HepG2 (cell line): Measurements from ENCODE around the gene PPP1R3F. TPM values are rescaled to one million over a fixed set of nuclear protein-coding genes. Genes with fewer than 3 reads are reported as not detected.
A peak's percentile ranks its signal among the peaks of the same experiment; 100 is the strongest.

Experiments used
- ATF4 ChIP-seq, 2 experiments: fragments of 450-650 bp in 1 of 2; sonication (generic) in 1 of 2; formaldehyde crosslinking; IDR thresholded peaks; 2 replicates each; pipeline versions ENCODE4 v1.5.0 to v1.8.0; 2020 to 2022; ENCODE audit warnings: mild to moderate bottlenecking in 1 of 2, missing genetic modification reagents in 1 of 2
- BRF2 ChIP-seq: sonication (generic); formaldehyde crosslinking; IDR thresholded peaks from 2 replicates; pipeline ENCODE4 v1.8.1; 2022; ENCODE audit warnings: mild to moderate bottlenecking, missing genetic modification reagents
- CSRNP1 ChIP-seq: sonication (generic); formaldehyde crosslinking; IDR thresholded peaks from 2 replicates; pipeline ENCODE4 v1.8.1; 2023; ENCODE audit warnings: mild to moderate bottlenecking, missing genetic modification reagents
- GMEB1 ChIP-seq: sonication (generic); formaldehyde crosslinking; IDR thresholded peaks from 2 replicates; pipeline ENCODE4 v1.5.1; 2020; ENCODE audit warnings: missing genetic modification reagents, mild to moderate bottlenecking, borderline replicate concordance
- IRX3 ChIP-seq: sonication (generic); formaldehyde crosslinking; IDR thresholded peaks from 2 replicates; pipeline ENCODE4 v1.8.1; 2023; ENCODE audit warnings: mild to moderate bottlenecking, low read depth, missing genetic modification reagents, borderline replicate concordance
- NFIC ChIP-seq: IDR thresholded peaks from 2 replicates; pipeline ENCODE4 v1.6.1; 2012; ENCODE audit warnings: mild to moderate bottlenecking, low read length, inconsistent platforms
- SALL1 ChIP-seq: sonication (generic); formaldehyde crosslinking; IDR thresholded peaks from 2 replicates; pipeline ENCODE4 v1.8.0; 2022; ENCODE audit warnings: mild to moderate bottlenecking, missing genetic modification reagents
- SP5 ChIP-seq: IDR thresholded peaks from 2 replicates; pipeline ENCODE4 v1.6.1; 2016; ENCODE audit warnings: low read depth, borderline replicate concordance
- WIZ ChIP-seq: sonication (generic); formaldehyde crosslinking; IDR thresholded peaks from 2 replicates; pipeline ENCODE4 v1.5.1; 2020; ENCODE audit warnings: mild to moderate bottlenecking, missing genetic modification reagents
- ZBTB21 ChIP-seq: sonication (generic); formaldehyde crosslinking; IDR thresholded peaks from 2 replicates; pipeline ENCODE4 v1.4.0; 2020; ENCODE audit warnings: missing genetic modification reagents
- ZNF230 ChIP-seq: sonication (generic); formaldehyde crosslinking; IDR thresholded peaks from 2 replicates; pipeline ENCODE4 v1.4.0; 2020; ENCODE audit warnings: mild to moderate bottlenecking, missing genetic modification reagents
- ZNF337 ChIP-seq: sonication (generic); formaldehyde crosslinking; IDR thresholded peaks from 2 replicates; pipeline ENCODE4 v1.5.1; 2020; ENCODE audit warnings: missing genetic modification reagents, low read depth, mild to moderate bottlenecking, borderline replicate concordance
- ZNF367 ChIP-seq: sonication (generic); formaldehyde crosslinking; IDR thresholded peaks from 2 replicates; pipeline ENCODE4 v1.4.0; 2020; ENCODE audit warnings: missing genetic modification reagents, borderline replicate concordance
- ZNF407 ChIP-seq: sonication (generic); formaldehyde crosslinking; IDR thresholded peaks from one replicate; pipeline ENCODE4 v1.5.1; 2020; ENCODE audit warnings: mild to moderate bottlenecking, missing genetic modification reagents; ENCODE audit errors: not compliant biosample characterization
- polyA plus RNA-seq, 8 experiments: library from polyadenylated mRNA; depleted of rRNA in 3 of 8; stranded (reverse) in 7 of 8; unstranded in 1 of 8; fragments of >200 nt; fragmentation: Illumina TruSeq in 4 of 8; extraction: Trizol in 4 of 8; gene quantifications; 2 replicates each; pipeline versions ENCODE4 v1.2.1 to v1.2.3, GENCODE V29; 2011 to 2016; ENCODE audit warnings: low read depth in 4 of 8, missing spikeins in 1 of 8, mixed read lengths in 1 of 8; ENCODE audit not compliant: insufficient read depth in 1 of 8
- total RNA-seq, 5 experiments: library from RNA; depleted of rRNA; stranded (reverse); fragments of >200 nt; fragmentation: Illumina TruSeq; extraction: Trizol; gene quantifications; 2 replicates each; pipeline ENCODE4 v1.2.3, GENCODE V29; 2016; ENCODE audit warnings: low read depth in 1 of 5

PPP1R3F gene
- total and polyA plus RNA-seq, 2 of the 13 experiments (the other 11 are each of a cell fraction or from before 2014, with no cell fraction given), result 0.82 to 0.84 TPM

GRCh38 chrX:49269010-49269766, 405 bp upstream of the PPP1R3F start (continued):
- no peak for TF ChIP-seq ZNF230 (CRISPR knock-in tag)
- TF ChIP-seq ZNF407, result no peak
- TF ChIP-seq GMEB1, result peak; percentile 60; the same call in 1 of the 2 replicates
- no peak for TF ChIP-seq CSRNP1 (CRISPR knock-in tag)
- no peak for TF ChIP-seq ZNF337
- no peak for TF ChIP-seq ZNF367 (CRISPR knock-in tag)
- TF ChIP-seq SALL1 (CRISPR knock-in tag), result peak; percentile 20; the same call in 1 of the 2 replicates
- TF ChIP-seq ZBTB21, result no peak
- 0 out of 4 replicates have a peak, but pooled peaks of 1 of the 2 experiments have one; percentile 20 for TF ChIP-seq ATF4 (CRISPR knock-in tag; IDR thresholded peaks at IDR 0.05)
- TF ChIP-seq BRF2, result no peak
- no peak for TF ChIP-seq IRX3 (CRISPR knock-in tag)
- no peak for TF ChIP-seq WIZ
- no peak for TF ChIP-seq NFIC
- no peak for TF ChIP-seq SP5 (CRISPR knock-in tag)
